HepG2 (cell line): ENCODE measurements around the gene CHADL.

Experiments
- CEBPB ChIP-seq: IDR thresholded peaks from 2 replicates; pipeline ENCODE4 v1.6.1; 2011; ENCODE audit warnings: low read depth, low read length, improper control_type of control experiment, borderline replicate concordance
- EZH2 ChIP-seq: conservative IDR thresholded peaks from 2 replicates; pipeline ENCODE4 v1.6.1; 2012; ENCODE audit warnings: mild to moderate bottlenecking, low read depth, low read length, moderate library complexity
- HDAC2 ChIP-seq: sonication (generic); formaldehyde crosslinking; IDR thresholded peaks from 2 replicates; pipeline ENCODE4 v1.4.0; 2020; ENCODE audit warnings: missing genetic modification reagents
- JUND ChIP-seq: sonication (generic); formaldehyde crosslinking; IDR thresholded peaks from 2 replicates; pipeline ENCODE4 v1.8.0; 2022; ENCODE audit warnings: mild to moderate bottlenecking, missing genetic modification reagents
- NCOA2 ChIP-seq: sonication (generic); formaldehyde crosslinking; IDR thresholded peaks from 2 replicates; pipeline ENCODE4 v1.8.0; 2022; ENCODE audit warnings: inconsistent platforms
- RAD21 ChIP-seq: fragments of 450-650 bp; formaldehyde crosslinking; IDR thresholded peaks from 2 replicates; pipeline ENCODE4 v1.5.0; 2020; ENCODE audit warnings: mild to moderate bottlenecking
- ZNF121 ChIP-seq: sonication (generic); formaldehyde crosslinking; IDR thresholded peaks from 2 replicates; pipeline ENCODE4 v1.5.0; 2020; ENCODE audit warnings: mild to moderate bottlenecking, missing genetic modification reagents
- ZNF18 ChIP-seq: sonication (generic); formaldehyde crosslinking; IDR thresholded peaks from 2 replicates; pipeline ENCODE4 v1.8.0; 2022; ENCODE audit warnings: mild to moderate bottlenecking, missing genetic modification reagents; ENCODE audit not compliant: insufficient replicate concordance

- TF ChIP-seq RAD21 (CRISPR knock-in tag) (no peak), ZNF18 (no peak), ZNF121 (CRISPR knock-in tag) (no peak), CEBPB (no peak), EZH2 (no peak), HDAC2 (CRISPR knock-in tag) (no peak), NCOA2 (no peak), JUND (CRISPR knock-in tag) (no peak)
Measured at GRCh38 chr22:41243361-41243760, 2.6 kb upstream of the CHADL start.
